GM06990 (cell line): ENCODE measurements around the gene NOXO1.

ENCODE experiments used
- DNase-seq: peaks from one replicate; pipeline ENCODE4 v3.0.0-alpha.2; 2011; ENCODE audit not compliant: insufficient read length; ENCODE audit errors: extremely low read depth
- H3K27me3 ChIP-seq: replicated peaks from 2 replicates; pipeline ENCODE4 v1.6.0; 2011; ENCODE audit warnings: low read length; ENCODE audit not compliant: control insufficient read depth, insufficient read depth
- H3K36me3 ChIP-seq: 2 replicates; pipeline ENCODE4 v1.5.1; 2011; ENCODE audit warnings: low read length; ENCODE audit not compliant: control insufficient read depth, insufficient read depth
- H3K4me3 ChIP-seq: replicated peaks from 2 replicates; pipeline ENCODE4 v1.5.1; 2011; ENCODE audit warnings: low read depth, mild to moderate bottlenecking, control low read depth, low read length
- TF ChIP-seq, protein P1 (sequence below): IDR thresholded peaks from 2 replicates; pipeline ENCODE4 v1.5.1; 2011; ENCODE audit warnings: low read length, control low read depth, mild to moderate bottlenecking, inconsistent platforms; ENCODE audit not compliant: insufficient read depth, poor library complexity, severe bottlenecking

NOXO1 gene, protein sequence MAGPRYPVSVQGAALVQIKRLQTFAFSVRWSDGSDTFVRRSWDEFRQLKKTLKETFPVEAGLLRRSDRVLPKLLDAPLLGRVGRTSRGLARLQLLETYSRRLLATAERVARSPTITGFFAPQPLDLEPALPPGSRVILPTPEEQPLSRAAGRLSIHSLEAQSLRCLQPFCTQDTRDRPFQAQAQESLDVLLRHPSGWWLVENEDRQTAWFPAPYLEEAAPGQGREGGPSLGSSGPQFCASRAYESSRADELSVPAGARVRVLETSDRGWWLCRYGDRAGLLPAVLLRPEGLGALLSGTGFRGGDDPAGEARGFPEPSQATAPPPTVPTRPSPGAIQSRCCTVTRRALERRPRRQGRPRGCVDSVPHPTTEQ

DNA sequence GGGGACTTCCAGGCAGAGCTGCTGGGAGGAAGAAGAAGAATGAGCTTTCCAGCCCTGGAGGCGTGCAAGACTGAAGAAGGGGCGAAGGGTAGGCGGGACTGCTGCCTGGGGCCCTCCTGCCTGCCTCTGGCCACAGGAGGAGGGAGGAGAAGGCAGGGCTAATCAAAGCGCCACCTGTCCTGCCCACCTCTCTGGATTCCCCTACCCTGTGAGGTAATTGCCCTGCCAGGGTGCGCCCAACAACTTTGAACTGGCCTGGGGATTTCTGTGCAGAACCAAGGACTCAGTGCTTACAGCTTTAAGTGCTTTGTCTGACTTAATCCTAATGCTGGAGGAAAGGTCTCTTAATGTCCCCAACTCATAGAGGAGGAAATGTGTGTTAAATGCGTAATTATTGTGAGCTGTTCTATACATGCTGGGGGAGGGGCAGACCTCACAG lies at the start of gene NOXO1:
Gene NOXO1, minus strand, starts transcription at position 72 of the 439 bp plus-strand sequence. CDS start 290 bp downstream, outside the sequence.
- no peak for DNase-seq
- no peak within 1 kb of the TSS for H3K4me3 ChIP-seq
- TF ChIP-seq, protein P1, sequence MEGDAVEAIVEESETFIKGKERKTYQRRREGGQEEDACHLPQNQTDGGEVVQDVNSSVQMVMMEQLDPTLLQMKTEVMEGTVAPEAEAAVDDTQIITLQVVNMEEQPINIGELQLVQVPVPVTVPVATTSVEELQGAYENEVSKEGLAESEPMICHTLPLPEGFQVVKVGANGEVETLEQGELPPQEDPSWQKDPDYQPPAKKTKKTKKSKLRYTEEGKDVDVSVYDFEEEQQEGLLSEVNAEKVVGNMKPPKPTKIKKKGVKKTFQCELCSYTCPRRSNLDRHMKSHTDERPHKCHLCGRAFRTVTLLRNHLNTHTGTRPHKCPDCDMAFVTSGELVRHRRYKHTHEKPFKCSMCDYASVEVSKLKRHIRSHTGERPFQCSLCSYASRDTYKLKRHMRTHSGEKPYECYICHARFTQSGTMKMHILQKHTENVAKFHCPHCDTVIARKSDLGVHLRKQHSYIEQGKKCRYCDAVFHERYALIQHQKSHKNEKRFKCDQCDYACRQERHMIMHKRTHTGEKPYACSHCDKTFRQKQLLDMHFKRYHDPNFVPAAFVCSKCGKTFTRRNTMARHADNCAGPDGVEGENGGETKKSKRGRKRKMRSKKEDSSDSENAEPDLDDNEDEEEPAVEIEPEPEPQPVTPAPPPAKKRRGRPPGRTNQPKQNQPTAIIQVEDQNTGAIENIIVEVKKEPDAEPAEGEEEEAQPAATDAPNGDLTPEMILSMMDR = no peak
- H3K27me3 ChIP-seq = no peaks in the 10 kb centered on the region; the same call in 1 of the 2 replicates
- H3K36me3 ChIP-seq = peaks cover 23% of the 10 kb centered on the region

DNA sequence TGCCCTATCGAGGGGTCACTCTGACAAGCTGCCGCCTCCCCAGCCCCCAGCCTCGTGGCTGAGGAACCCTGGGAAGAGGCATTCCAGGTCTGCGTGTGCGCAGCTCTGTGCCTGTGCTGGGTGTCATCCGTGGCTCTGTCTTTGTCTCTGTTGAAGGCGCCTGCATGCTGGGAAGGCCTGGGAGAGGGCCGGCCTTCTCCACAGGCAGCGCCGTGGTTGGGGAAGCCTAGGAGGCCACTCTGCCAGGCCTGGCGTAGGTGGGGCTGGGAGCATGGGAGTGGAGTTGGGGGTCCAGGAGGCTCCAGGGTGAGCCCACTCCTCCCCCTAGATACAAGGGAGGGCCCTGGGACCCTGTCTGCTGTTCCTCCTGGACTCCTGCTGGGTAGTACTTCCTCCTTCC lies 48.8 kb upstream of the NOXO1 start:
- Histone ChIP-seq H3K27me3 (peaks cover 12% of the 10 kb centered on the region), H3K4me3 (no peak overlapping the region), H3K36me3 (no peaks in the 10 kb centered on the region)
- DNase-seq = no peak
- TF ChIP-seq, protein P1 = no peak

DNA sequence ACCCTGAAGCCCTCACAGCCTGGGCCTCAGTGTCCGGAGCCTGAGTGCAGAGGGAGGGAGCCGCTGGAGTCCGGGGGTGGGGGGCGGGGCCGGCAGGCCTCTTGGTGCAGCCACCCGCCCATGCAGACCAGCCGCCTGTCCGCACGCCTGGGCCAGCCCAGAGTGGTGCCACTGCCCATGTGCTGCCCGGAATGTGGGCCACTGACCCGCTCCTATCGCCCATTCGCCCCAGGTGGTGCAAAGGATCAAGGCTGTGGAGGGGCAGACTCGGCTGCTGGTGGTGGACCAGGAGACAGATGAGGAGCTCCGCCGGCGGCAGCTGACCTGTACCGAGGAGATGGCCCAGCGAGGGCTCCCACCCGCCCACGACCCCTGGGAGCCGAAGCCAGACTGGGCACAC lies 48.1 kb upstream of the NOXO1 start:
- no peaks in the 10 kb centered on the region for H3K36me3 ChIP-seq
- peaks cover 12% of the 10 kb centered on the region for H3K27me3 ChIP-seq
- H3K4me3 ChIP-seq = no peak overlapping the region
- no peak for DNase-seq
- TF ChIP-seq, protein P1 = no peak

DNA sequence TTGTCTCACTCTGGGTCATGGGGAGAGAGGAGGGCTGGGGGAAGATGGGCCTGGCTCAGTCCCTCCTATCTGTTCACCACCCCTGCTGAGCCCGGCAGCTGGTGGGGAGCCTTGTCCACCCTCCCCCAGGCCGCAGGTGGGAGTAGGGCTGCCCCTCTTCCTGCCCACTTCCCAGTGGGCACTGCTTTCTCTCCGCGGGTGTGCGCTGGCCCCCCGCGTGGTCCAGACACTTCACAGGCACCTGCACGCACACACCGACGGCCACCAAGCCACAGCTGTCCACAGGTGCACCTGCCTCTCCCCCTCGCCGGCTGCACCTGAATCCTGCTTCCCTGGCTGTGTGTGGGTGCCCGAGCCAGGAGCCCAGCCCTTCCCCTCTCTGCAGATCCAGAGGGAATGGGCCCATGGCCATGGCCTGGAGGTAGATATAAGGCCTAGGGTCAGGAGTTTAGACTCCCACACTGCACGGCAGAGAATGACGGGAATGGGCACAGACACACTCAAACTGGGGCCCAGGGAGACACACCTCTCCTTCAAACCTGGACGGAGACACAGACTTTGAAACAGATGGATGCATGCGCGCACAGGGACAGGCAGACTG lies 47.5 kb upstream of the NOXO1 start:
- TF ChIP-seq, protein P1 = no peak
- Histone ChIP-seq H3K27me3 (peaks cover 12% of the 10 kb centered on the region), H3K36me3 (no peaks in the 10 kb centered on the region), H3K4me3 (no peak overlapping the region)
- DNase-seq = no peak

DNA sequence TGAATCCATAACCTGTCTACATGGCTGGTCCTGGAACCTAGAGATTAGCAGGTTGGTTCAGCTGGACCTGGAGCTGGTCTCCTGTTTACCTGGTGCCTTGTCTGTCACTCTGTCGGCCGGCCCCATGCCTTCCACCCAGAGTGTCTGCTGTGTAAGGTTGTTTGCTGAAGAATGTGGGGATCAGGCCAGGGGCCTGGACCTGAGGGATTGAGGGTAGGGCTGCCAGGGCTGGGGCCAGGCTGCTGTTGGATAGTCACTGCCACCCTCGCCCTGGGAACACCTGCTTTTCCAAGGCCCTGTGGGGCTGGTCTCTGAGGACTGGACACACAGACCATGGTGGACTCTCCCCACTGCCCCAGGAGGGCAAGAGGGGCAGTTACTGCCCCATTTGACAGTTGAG lies 46.9 kb upstream of the NOXO1 start:
- H3K36me3 ChIP-seq = no peaks in the 10 kb centered on the region
- H3K27me3 ChIP-seq = peaks cover 12% of the 10 kb centered on the region
- TF ChIP-seq, protein P1 = no peak
- no peak overlapping the region for H3K4me3 ChIP-seq
- no peak for DNase-seq
